Activated effector memory CD4-positive, alpha-beta T cell treated with Interleukin-2 at 50 U/mL for 16 hours (primary cell): ENCODE data around the gene MTCL1.

Source experiments
- DNase-seq: peaks from one replicate; pipeline ENCODE4 v3.0.0-alpha.2; 2020

MTCL1 gene

GRCh38 chr18:8688216-8688800 is 17.0 kb upstream of the MTCL1 start:
- no peak for DNase-seq

- no peak for DNase-seq
These were observed 16.5 kb upstream of the MTCL1 start for GRCh38 chr18:8688816-8689215.

GRCh38 chr18:8689517-8689916 is 15.8 kb upstream of the MTCL1 start:
- DNase-seq = no peak

- no peak for DNase-seq
These were observed 10.5 kb upstream of the MTCL1 start for GRCh38 chr18:8694891-8695290.

- no peak for DNase-seq
These were observed 9.3 kb upstream of the MTCL1 start for GRCh38 chr18:8695932-8696517.

GRCh38 chr18:8696749-8697211 is 8.6 kb upstream of the MTCL1 start:
- DNase-seq = peak; percentile 64

GRCh38 chr18:8699126-8699525 is 6.2 kb upstream of the MTCL1 start:
- DNase-seq = no peak

- DNase-seq = no peak
These were observed 5.4 kb upstream of the MTCL1 start for GRCh38 chr18:8699948-8700347.

- DNase-seq = no peak
These were observed 3.7 kb upstream of the MTCL1 start for GRCh38 chr18:8701546-8702118.

- DNase-seq = no peak
These were observed 2.7 kb upstream of the MTCL1 start for GRCh38 chr18:8702668-8703067.

GRCh38 chr18:8703092-8703709 is 2.2 kb upstream of the MTCL1 start:
- DNase-seq = no peak

- no peak for DNase-seq
These were observed 1.5 kb upstream of the MTCL1 start for GRCh38 chr18:8703781-8704301.

- DNase-seq = peak; percentile 78
These were observed 757 bp upstream of the MTCL1 start for GRCh38 chr18:8704361-8705237.

GRCh38 chr18:8705961-8706790 is 820 bp downstream of the MTCL1 start:
- peak; percentile 5 for DNase-seq

- no peak for DNase-seq
These were observed 1.6 kb downstream of the MTCL1 start for GRCh38 chr18:8706791-8707555.

- no peak for DNase-seq
These were observed 2.4 kb downstream of the MTCL1 start for GRCh38 chr18:8707556-8708300.

- DNase-seq = no peak
These were observed 3.3 kb downstream of the MTCL1 start for GRCh38 chr18:8708670-8709069.

- DNase-seq = no peak
These were observed 4.1 kb downstream of the MTCL1 start for GRCh38 chr18:8709248-8710059.

- no peak for DNase-seq
These were observed 6.4 kb downstream of the MTCL1 start for GRCh38 chr18:8711736-8712135.

- DNase-seq = no peak
These were observed 8.3 kb downstream of the MTCL1 start for GRCh38 chr18:8713691-8714090.
